GM12873 (cell line): Measurements from ENCODE around the gene CREB3L1.

Source experiments
- CTCF ChIP-seq: IDR thresholded peaks from 2 replicates; pipeline ENCODE4 v1.5.1; 2012; ENCODE audit warnings: low read depth, mild to moderate bottlenecking, moderate library complexity, low read length, control low read depth; ENCODE audit not compliant: insufficient read depth; ENCODE audit errors: missing control alignments

Gene CREB3L1

DNA sequence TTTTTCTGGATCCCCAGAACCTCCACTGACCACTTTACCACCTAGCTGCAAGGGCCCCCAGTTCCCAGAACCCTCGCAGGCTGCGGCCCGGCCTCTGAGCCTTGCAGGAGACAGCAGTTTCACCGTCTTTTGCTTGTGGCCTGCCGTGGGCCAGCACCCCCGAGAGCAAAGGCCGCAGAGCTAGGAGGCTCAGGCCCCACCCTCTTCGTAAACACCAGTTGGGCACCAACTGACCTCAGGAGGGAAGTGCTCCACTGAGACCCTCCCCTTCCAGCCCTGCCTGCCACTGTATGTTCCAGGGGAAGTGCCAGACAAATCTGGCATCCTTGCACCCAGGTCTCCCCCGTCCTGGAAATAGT lies 23.4 kb upstream of the CREB3L1 start:
- TF ChIP-seq CTCF, result no peak

DNA sequence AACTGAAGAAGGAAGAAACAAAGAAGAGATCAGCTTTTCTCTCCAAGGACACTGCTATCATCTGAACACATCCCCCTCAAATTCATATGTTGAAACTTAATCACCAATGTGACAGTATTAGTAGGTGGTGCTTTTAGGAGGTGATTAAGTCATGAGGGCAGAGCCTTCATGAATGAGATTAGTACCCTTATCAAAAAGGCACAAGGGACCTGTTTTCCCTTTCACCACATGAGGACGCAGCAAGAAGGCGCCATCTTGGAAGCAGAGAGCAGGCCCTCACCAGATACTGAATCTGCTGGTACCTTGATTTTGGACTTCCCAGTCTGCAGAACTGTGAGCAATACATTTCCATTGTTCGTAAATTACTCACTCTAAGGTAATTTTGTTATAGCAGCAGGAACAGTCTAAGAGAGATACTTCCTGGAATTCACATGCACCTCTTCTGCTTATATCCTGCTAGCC lies 20.9 kb upstream of the CREB3L1 start:
- no peak for TF ChIP-seq CTCF

DNA sequence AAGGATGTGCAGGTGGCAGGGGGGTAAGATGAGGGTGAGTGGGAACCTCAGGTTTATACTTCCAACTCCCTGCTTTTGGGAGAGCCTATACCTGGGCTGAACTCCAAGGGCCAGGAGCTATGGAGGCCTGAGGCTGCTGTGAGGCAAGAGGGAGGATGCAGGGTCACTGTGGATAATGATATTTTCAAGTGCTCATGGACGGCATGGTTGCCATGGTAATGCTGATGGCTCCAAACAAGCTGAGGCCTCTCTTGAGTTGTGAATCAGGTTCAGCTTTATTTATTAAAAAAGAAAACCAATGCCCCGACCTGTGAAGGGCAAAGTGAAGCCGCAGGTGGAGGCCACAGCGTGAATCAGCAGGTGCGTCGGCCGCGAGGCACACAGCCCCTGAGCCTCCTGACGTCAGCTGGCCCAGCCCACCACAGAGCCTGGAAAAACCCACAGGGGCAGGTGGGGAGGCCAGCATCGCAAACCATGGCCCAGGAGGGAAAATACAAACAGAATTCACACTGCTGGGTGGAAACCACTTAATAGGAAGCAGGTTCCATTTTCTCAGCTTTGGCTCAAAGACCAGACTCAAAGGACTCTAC lies 17.4 kb upstream of the CREB3L1 start:
- TF ChIP-seq CTCF, result no peak

DNA sequence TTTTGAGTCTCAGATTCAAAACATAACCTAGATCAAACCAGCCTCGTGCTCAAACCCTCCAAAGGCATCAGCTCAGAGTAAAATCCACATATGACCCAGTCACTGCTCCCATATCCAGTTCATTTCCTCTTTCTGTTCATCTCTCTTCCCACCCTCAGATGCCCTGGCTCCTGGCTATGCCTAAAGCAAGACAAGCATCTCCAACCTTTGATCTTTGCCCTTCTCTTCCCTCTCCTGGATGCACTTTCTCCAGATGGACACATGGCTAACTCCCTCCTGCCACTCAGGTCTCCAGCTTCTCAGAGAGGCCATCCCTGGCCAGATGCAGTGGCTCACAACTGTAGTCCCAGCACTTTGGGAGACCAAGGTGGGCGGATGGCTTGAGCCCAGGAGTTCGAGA lies 14.3 kb upstream of the CREB3L1 start:
- TF ChIP-seq CTCF, result no peak

DNA sequence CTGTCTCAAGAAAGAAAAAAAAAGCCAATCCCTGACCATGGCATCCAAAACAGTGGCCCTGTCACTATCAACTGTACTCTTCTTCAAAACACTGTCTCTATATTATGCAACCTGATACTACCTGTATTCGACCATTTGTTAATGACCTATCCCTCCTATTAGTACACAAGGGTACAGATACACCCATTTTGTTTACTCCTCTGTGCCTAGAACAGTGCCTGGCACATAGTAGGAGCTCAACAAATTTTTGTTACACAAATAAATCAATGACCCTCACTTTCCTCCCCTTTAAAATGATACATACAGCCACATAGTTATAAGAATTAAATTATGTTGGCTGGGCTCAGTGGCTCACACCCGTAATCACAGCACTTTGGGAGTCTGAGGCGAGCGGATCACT lies 13.4 kb upstream of the CREB3L1 start:
- no peak for TF ChIP-seq CTCF

DNA sequence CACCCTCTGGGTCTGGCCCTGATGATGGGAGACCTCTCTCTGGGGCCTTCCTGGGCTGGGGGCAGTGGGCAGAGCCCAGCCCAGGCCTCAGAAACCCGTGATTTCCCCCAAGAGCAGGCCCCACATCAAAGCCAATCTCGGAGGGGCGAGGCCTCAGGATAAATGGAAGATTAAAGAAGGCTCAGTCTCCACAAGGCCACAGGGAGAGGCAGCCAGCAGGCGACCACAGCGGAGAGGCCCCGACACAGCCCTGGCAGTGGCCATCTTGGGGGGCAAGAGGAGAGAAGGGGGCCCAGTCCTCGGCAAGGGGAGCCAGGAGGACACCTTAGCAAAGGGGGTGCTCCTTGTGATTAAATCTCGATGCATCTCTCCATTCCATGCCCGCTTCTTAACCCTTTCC lies 12.5 kb upstream of the CREB3L1 start:
- TF ChIP-seq CTCF, result no peak

GRCh38 chr11:46265764-46266163 lies 11.7 kb upstream of the CREB3L1 start:
- TF ChIP-seq CTCF, result no peak
